GM19397 (cell line): ENCODE data around the gene COP1.

Experiments used
- ATAC-seq: cut with Tn5 transposase; IDR thresholded peaks from one replicate; pipeline ENCODE4 v1.9.1; 2021; ENCODE audit warnings: mild to moderate bottlenecking, moderate library complexity; ENCODE audit not compliant: unreplicated experiment

COP1 gene

GRCh38 chr1:175904808-175905207, 302.3 kb downstream of the COP1 start:
- no peak for ATAC-seq

GRCh38 chr1:175902281-175902680, 304.8 kb downstream of the COP1 start:
- ATAC-seq = no peak

- ATAC-seq = no peak
Observed at GRCh38 chr1:175901076-175901836, 305.8 kb downstream of the COP1 start.

GRCh38 chr1:175900171-175900570, 306.9 kb downstream of the COP1 start:
- no peak for ATAC-seq

- ATAC-seq = no peak
Observed at GRCh38 chr1:175895966-175896365, 311.1 kb downstream of the COP1 start.
